ENCODE measurements around the gene ITM2C. TPM values are rescaled to one million over a fixed set of nuclear protein-coding genes. Genes with fewer than 3 reads are reported as not detected.

ITM2C gene
- total and polyA plus RNA-seq, 2 donors (not counting 1 experiment from before 2014, with no cell fraction given) = 36.9 to 62.8 TPM

DNA sequence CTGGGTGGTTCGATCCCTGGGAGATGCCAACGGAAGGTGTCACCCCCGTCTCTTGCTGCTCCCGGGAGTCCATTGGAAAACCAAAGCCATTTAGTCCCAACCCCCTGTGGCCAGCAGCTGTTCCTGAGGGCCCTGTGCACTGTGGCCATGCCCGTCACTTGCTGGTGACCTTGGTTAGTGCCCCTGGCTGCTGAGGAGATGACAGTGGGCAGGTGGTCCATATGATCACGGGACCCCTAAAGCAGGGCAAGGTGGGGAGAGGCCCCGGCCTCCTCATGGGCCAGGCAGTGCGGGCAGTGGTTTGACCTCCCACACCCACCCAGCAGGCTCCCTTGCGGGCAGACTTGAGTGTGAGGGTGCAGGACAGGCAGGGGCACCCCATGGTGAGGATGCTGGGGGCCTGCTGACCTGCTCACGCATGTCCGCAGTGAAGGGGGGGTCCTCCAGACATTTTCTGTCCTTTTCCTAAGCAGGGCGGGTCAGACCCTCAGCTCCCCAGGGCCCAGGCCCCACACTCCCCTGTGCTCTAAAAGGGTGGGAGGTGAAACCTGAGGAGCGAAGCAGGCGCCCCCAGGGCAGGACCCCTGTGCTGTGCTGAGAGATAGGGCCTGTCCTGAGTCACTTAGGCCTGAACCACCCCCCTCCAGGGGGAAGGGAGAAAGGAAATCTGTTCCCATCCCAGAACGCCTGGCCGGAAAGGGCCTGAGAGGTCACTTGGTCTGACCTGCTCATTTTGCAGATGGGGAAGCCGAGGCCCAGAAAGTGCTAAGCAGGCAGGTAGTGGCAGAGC is 6.8 kb downstream of the ITM2C start:
- peak; percentile 8 for DNase-seq
- peaks cover 66% of the 10 kb centered on the region for H3K79me2 ChIP-seq (ENCODE audit: control insufficient read depth, insufficient read depth, low read length)
- H3K4me3 ChIP-seq (ENCODE audit: control extremely low read depth in 1 of 5, extremely low read depth in 1 of 5, insufficient read depth in 1 of 5, low read depth in 2 of 5, low read length in 4 of 5) = no peak overlapping the region
- H3K9ac ChIP-seq (ENCODE audit: low read length) = no peak overlapping the region
- WGBS (ENCODE audit: insufficient coverage) = 90% methylated on average over 13 of the region's 17 CpGs
- H3K4me1 ChIP-seq (ENCODE audit: control insufficient read depth in 2 of 2, insufficient read depth in 2 of 2, low read length in 2 of 2) = peaks cover 87 to 94% of the 10 kb centered on the region in 2 donors
- no peaks in the 10 kb centered on the region for H3K27me3 Mint-ChIP-seq
- POLR2A ChIA-PET = no interaction called here
- H3K27me3 ChIP-seq (replicated peaks in 1 of 4; ENCODE audit: control extremely low read depth in 1 of 4, control insufficient read depth in 3 of 4, insufficient read depth in 4 of 4, low read length in 3 of 4) = no peaks in the 10 kb centered on the region
- CTCF ChIA-PET = interaction anchor here (1.2 kb wide), 1 partner anchor 47 kb away, joined by 3 read pairs; no protein-coding TSS in a partner anchor
- peaks cover 64% of the 10 kb centered on the region for H3K4me1 Mint-ChIP-seq
- H3K4me3 Mint-ChIP-seq = no peak overlapping the region
- intact Hi-C loops (cut with micrococcal nuclease) = loop anchor here (10.0 kb wide), 1 partner anchor 523 kb away; the partner anchor contains the start of gene B3GNT7
- no peaks in the 10 kb centered on the region for H3K9me3 ChIP-seq (ENCODE audit: control extremely low read depth in 1 of 3, control insufficient read depth in 2 of 3, insufficient read depth in 1 of 3, low read length in 2 of 3)
- no peak for TF ChIP-seq CTCF (IDR thresholded peaks at IDR 0.05)
- no peak for TF ChIP-seq EZH2 (IDR thresholded peaks at IDR 0.05; ENCODE audit: borderline replicate concordance, insufficient read depth, low read depth, low read length, poor library complexity, severe bottlenecking)
- no peaks in the 10 kb centered on the region for H4K20me1 ChIP-seq (ENCODE audit: control insufficient read depth, insufficient read depth, low read length, poor library complexity, severe bottlenecking)
- peak overlapping the region; percentile 87 for H3K27ac Mint-ChIP-seq
- no peak overlapping the region for H2AFZ ChIP-seq (ENCODE audit: insufficient read depth, low read depth, low read length, poor library complexity, severe bottlenecking)
- H3K27ac ChIP-seq (ENCODE audit: low read length in 2 of 2) = no peak overlapping the region
- H3K4me2 ChIP-seq (replicated peaks; ENCODE audit: low read depth, low read length, poor library complexity, severe bottlenecking) = peak overlapping the region; percentile 85
- H3K9me3 Mint-ChIP-seq (ENCODE audit: insufficient read depth) = no peaks in the 10 kb centered on the region
- H3K36me3 ChIP-seq (replicated peaks in 1 of 2; ENCODE audit: control extremely low read depth in 1 of 2, control insufficient read depth in 1 of 2, extremely low read depth in 1 of 2, insufficient read depth in 2 of 2, low read length in 1 of 2) = peaks cover 0 to 14% of the 10 kb centered on the region in 2 experiments
- ATAC-seq (ENCODE audit: low read depth) = no peak
